ENCODE data around the gene TBX10. TPM values are rescaled to one million over a fixed set of nuclear protein-coding genes. Genes with fewer than 3 reads are reported as not detected.
"Not testable (repeated sequence)": the region's sequence is repeated elsewhere in the genome, so short reads cannot be mapped to it uniquely, and the experiment has no call there.

TBX10 gene
- polyA plus RNA-seq, 4 donors: not detected

DNA sequence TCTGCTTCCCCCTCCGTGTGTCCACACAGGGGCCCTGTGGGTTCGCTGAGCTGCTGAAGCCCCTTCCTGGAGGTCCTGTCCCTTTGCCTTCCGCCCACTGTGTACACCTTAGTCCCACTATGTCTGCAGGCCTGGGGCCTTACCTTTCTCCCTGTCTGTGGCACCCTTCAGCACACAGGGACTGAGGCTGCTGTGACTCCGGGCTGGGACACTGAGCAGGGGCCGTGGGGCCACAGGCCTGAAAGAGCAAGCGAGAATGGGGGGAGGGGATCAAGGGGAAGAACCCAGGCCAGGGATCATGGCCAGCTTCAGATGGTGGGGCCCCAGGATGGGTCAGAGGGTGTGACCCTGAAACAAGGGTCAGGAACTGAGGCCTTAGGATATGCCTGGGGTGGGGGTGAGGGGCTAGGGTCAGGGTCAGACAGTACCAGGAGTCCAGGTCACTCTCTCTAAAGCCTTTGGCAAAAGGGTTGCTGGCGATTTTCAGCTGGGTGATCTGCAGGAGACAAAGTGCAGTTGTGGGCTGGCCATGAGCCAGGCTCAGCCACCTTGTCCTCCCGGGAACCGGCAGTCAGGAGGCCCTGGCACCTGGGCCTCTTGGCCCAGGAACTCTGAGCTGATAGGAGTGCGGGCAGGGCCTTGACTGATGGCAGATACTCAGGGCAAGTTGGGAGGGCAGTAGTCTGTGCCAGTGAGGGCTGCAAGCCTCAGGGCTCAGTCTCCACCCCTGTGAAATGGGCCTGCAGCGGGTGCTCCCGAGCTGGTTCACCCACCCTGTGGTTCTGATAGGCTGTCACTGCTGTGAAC lies 7.2 kb downstream of the TBX10 start:
- DNase-seq (ENCODE audit: low read depth in 4 of 4, low spot score in 3 of 4): no peak

DNA sequence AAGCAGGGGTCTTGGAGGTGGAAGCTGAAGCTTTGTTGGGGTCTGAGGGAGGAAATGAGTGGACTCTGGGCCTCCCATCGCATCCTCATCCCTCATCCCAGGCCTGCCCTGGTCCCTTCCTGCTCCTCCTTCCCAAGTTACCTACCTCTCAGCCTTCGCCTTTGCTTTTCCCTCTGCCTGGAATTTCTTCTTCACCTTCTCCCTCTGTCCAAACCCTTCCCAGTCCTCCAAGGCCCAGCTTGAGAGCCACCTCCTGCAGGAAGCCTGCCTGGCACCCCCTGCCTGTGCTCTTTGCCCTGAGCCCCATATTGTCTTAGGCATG lies 7.7 kb downstream of the TBX10 start:
- no peak for DNase-seq (ENCODE audit: low read depth in 4 of 4, low spot score in 3 of 4)

DNA sequence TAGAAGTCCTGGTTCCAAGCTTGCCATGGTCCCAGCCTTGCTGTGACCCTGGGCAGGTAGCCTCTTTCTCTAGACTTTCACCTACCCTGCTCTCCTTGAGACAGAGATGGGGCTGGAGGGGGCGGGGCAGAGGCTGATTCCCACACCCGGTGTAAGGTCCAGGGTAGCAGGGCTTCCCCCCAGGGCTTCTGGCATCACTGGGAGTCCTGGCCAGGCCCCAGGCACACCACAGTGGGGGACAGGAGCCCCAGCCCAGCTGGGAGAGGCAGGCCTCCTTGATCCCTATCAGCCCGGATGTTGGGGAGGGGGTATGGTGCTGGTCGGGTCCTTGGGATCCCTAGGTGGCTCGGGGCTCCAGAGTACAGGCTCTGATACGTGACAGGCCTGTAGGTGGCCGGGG lies 8.2 kb downstream of the TBX10 start:
- DNase-seq (ENCODE audit: low read depth in 4 of 4, low spot score in 3 of 4): no peak

GRCh38 chr11:67630943-67631331 lies 8.6 kb downstream of the TBX10 start:
- no peak for DNase-seq (ENCODE audit: low read depth in 4 of 4, low spot score in 3 of 4)

DNA sequence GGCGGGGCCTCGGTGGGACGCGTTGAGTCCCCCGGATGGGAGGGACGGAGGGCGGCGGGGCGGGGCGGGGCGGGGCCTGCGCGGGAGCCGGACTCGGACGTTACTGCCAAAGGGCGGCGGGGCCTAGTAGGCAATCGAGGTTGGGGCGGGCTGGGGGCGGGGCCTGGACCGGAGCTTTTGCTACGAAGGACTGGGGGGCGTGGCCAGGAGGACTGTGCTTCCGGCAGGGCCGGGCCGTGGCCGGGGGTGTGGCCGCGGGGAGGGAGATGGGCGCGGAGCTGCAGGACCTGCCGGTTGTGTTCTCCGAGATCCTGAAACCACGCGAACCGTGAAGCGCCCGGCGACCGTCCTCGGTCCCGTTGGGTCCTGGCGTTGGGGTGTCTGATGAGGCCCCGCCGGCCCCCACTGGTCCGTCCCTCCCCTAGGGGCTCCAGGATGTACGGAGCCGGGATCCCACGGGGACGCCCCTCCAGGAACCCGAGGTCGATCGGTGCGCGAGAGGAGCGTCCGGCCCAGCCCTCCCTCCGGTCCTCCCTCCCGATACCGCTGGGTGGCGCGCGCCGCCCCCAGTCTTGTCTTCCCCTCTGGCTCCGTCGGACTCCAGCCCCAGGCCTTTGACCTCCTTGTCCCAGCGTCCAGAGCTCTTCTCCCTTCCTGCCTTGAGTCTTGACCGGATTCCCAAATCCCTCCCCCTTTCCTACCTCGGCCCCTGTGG lies 9.2 kb downstream of the TBX10 start:
- peak; percentile 89 to 93 (median 90) for DNase-seq (ENCODE audit: low read depth in 4 of 4, low spot score in 3 of 4)

- no peak for DNase-seq (ENCODE audit: low read depth in 4 of 4, low spot score in 3 of 4)
Observed at GRCh38 chr11:67629386-67630227, 10.0 kb downstream of the TBX10 start, which contains the start of gene NUDT8. TSS of gene NUDT8 (minus strand) at chr11:67629937. CDS start at chr11:67629911, 26 bp downstream.

- no peak for DNase-seq (ENCODE audit: low read depth in 4 of 4, low spot score in 3 of 4)
Observed at GRCh38 chr11:67628710-67629385, 10.7 kb downstream of the TBX10 start.

- no peak for DNase-seq (ENCODE audit: low read depth in 4 of 4, low spot score in 3 of 4)
Observed at GRCh38 chr11:67627812-67628624, 11.5 kb downstream of the TBX10 start.

- no peak for DNase-seq (ENCODE audit: low read depth in 4 of 4, low spot score in 3 of 4)
Observed at GRCh38 chr11:67627441-67627811, 12.1 kb downstream of the TBX10 start.

- DNase-seq (ENCODE audit: low read depth in 4 of 4, low spot score in 3 of 4): no peak
Observed at GRCh38 chr11:67626970-67627369, 12.6 kb downstream of the TBX10 start.

DNA sequence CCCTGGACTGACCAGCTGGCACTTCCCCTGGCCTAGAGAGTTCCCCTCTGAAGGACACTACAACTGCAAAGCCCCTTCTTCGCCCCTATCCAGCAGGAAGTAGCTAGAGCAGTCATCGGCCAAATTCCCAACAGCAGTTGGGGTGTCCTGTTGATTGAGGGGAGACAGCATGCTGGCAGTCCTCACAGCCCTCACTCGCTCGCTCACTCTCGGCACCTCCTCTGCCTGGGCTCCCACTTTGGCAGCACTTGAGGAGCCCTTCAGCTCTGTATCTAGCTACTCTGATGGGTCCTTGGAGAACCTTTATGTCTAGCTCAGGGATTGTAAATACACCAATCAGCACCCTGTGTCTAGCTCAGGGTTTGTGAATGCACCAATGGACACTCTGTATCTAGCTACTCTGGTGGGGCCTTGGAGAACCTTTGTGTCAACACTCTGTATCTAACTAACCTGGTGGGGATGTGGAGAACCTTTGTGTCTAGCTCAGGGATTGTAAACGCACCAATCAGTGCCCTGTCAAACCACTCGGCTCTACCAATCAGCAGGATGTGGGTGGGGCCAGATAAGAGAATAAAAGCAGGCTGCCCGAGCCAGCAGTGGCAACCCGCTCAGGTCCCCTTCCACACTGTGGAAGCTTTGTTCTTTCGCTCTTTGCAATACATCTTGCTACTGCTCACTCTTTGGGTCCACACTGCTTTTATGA lies 13.3 kb downstream of the TBX10 start:
- DNase-seq (ENCODE audit: low read depth in 4 of 4, low spot score in 3 of 4): not testable (repeated sequence)

DNA sequence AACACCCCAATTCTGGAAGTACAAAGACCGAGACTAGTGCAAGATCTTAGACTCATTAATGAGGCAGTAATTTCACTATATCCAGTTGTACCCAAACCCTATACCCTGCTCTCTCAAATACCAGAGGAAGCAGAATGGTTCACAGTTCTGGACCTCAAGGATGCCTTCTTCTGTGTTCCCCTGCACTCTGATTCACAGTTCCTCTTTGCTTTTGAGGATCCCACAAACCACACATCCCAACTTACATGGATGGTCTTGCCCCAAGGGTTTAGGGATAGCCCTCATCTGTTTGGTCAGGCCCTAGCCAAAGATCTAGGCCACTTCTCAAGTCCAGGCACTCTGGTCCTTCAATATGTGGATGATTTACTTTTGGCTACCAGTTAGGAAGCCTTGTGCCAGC lies 15.8 kb downstream of the TBX10 start:
- DNase-seq (ENCODE audit: low read depth in 4 of 4, low spot score in 3 of 4): not testable (repeated sequence)

- not testable (repeated sequence) for DNase-seq (ENCODE audit: low read depth in 4 of 4, low spot score in 3 of 4)
Observed at GRCh38 chr11:67622905-67623304, 16.7 kb downstream of the TBX10 start.

- DNase-seq (ENCODE audit: low read depth in 4 of 4, low spot score in 3 of 4): not testable (repeated sequence)
Observed at GRCh38 chr11:67621928-67622327, 17.6 kb downstream of the TBX10 start.

DNA sequence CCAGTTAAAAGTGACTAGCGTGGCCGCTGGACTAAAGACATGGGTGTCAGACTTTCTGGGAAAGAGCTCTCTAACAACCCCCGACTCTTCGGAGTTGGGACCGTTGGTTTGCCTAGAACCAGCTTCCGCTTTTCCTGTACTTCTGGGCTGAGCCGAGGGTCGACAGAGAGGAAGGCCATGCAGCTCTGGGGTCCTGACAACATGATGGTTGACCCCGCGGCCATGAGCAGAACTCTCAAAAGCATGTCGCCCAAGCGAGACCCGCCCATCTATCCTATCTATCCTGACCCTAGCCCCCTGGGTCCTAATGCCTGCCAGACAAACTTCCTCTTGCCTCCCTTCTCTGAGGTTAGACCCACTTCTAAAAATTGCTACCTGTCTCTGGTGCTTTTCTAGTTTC lies 18.9 kb downstream of the TBX10 start:
- not testable (repeated sequence) for DNase-seq (ENCODE audit: low read depth in 4 of 4, low spot score in 3 of 4)

DNA sequence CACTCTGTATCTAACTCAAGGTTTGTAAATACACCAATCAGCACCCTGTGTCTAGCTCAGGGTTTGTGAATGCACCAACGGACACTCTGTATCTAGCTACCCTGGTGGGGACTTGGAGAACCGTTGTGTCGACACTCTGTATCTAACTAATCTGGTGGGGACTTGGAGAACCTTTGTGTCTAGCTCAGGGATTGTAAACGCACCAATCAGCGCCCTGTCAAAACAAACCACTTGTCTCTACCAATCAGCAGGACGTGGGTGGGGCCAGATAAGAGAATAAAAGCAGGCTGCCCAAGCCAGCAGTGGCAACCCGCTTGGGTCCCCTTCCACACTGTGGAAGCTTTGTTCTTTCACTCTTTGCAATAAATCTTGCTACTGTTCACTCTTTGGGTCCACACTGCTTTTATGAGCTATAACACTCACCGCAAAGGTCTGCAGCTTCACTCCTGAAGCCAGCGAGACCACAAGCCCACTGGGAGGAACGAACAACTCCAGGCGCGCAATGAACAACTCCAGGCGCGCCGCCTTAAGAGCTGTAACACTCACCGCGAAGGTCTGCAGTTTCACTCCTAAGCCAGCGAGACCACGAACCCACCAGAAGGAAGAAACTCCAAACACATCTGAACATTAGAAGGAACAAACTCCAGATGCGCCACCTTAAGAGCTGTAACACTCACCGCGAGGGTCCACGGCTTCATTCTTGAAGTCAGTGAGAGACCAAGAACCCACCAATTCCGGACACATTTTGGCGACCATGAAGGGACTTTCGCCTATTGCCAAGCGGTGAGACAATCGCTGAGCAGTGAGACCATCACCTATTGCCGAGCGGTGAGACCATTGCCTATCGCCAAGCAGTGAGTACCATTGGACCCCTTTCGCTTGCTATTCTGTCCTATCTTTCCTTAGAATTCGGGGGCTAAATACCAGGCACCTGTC lies 19.6 kb downstream of the TBX10 start:
- not testable (repeated sequence) for DNase-seq (ENCODE audit: low read depth in 4 of 4, low spot score in 3 of 4)

- DNase-seq (ENCODE audit: low read depth in 4 of 4, low spot score in 3 of 4): not testable (repeated sequence)
Observed at GRCh38 chr11:67618901-67619659, 20.5 kb downstream of the TBX10 start.

Measured in left renal pelvis (tissue), 4 donors.